Activated CD8-positive, alpha-beta T cell treated with anti-CD3 and anti-CD28 coated beads, Interleukin-2, amount 10 ng/mL, durations not matched to agents 7 days and 5 days (primary cell): Measurements from ENCODE around the gene DOK1. TPM values are rescaled to one million over a fixed set of nuclear protein-coding genes. Genes with fewer than 3 reads are reported as not detected.
A peak's percentile ranks its signal among the peaks of the same experiment; 100 is the strongest.

Experiments
- ATAC-seq: fragments of 150-1000 bp; cut with Tn5 transposase; one replicate; pipeline ENCODE4 v1.10.0; 2021; ENCODE audit warnings: moderate library complexity
- CTCF ChIA-PET: fragments of 350-600 bp; sonication (Branson Sonifier 250); formaldehyde crosslinking; loops from one replicate; lab custom pipeline; 2021; ENCODE audit warnings: antibody characterized with exemption; lab: Charles Lee
- POLR2A ChIA-PET: fragments of 350-600 bp; sonication (Branson Sonifier 250); formaldehyde crosslinking; loops from one replicate; lab custom pipeline; 2021; ENCODE audit warnings: antibody characterized with exemption; lab: Charles Lee
- DNase-seq: peaks from one replicate; pipeline ENCODE4 v3.0.0-alpha.2; 2020
- H3K27ac Mint-ChIP-seq: one replicate; pipeline ENCODE4 v1.8.0; 2021; ENCODE audit warnings: mild to moderate bottlenecking, mixed read lengths
- H3K27me3 Mint-ChIP-seq: one replicate; pipeline ENCODE4 v1.8.0; 2021; ENCODE audit warnings: low read depth, mixed read lengths
- H3K36me3 Mint-ChIP-seq: one replicate; pipeline ENCODE4 v1.8.0; 2021; ENCODE audit warnings: low read depth, mixed read lengths
- H3K4me1 Mint-ChIP-seq: one replicate; pipeline ENCODE4 v1.8.0; 2021; ENCODE audit warnings: low read depth, mixed read lengths
- H3K4me3 Mint-ChIP-seq: one replicate; pipeline ENCODE4 v1.8.0; 2021; ENCODE audit warnings: mild to moderate bottlenecking, mixed read lengths
- H3K9me3 Mint-ChIP-seq: one replicate; pipeline ENCODE4 v1.8.0; 2022; ENCODE audit warnings: mixed read lengths; ENCODE audit not compliant: insufficient read depth
- total RNA-seq, 2 experiments: library from RNA; stranded (reverse); gene quantifications; one replicate each; pipeline ENCODE4 v1.2.3, GENCODE V29; 2021

DOK1 gene
- total RNA-seq, result 10 to 100 TPM; 32.4 to 35.9 TPM

- CTCF ChIA-PET, result interaction anchor here (0.9 to 1.3 kb wide), 4 partner anchors 10 to 71 kb away, joined by 3 to 4 read pairs (median 3); partner anchors contain the start of genes CCDC142 and TTC31
- peak within 1 kb of the TSS; percentile 95 for H3K4me3 Mint-ChIP-seq
- peak; percentile 82 for ATAC-seq
- no peaks in the 10 kb centered on the region for H3K9me3 Mint-ChIP-seq
- H3K27me3 Mint-ChIP-seq, result peaks cover 21% of the 10 kb centered on the region
- POLR2A ChIA-PET, result interaction anchor here (0.7 to 1.5 kb wide), 6 partner anchors 20 to 96 kb away, joined by 3 to 4 read pairs (median 4); partner anchors contain the start of genes MRPL53 and WBP1
- H3K4me1 Mint-ChIP-seq, result peaks cover 38% of the 10 kb centered on the region
- H3K36me3 Mint-ChIP-seq, result peaks cover 23% of the 10 kb centered on the region
- peak within 1 kb of the TSS; percentile 93 for H3K27ac Mint-ChIP-seq
- peak; percentile 87 for DNase-seq
These were observed at the start of gene DOK1, which contains the start of gene LOXL3 for GRCh38 chr2:74553892-74554819. DOK1 (plus strand) TSS chr2:74554720; CDS start chr2:74554755, 35 bp downstream. LOXL3 (minus strand) TSS chr2:74553942; CDS start chr2:74552634, 1,308 bp downstream.

DNA sequence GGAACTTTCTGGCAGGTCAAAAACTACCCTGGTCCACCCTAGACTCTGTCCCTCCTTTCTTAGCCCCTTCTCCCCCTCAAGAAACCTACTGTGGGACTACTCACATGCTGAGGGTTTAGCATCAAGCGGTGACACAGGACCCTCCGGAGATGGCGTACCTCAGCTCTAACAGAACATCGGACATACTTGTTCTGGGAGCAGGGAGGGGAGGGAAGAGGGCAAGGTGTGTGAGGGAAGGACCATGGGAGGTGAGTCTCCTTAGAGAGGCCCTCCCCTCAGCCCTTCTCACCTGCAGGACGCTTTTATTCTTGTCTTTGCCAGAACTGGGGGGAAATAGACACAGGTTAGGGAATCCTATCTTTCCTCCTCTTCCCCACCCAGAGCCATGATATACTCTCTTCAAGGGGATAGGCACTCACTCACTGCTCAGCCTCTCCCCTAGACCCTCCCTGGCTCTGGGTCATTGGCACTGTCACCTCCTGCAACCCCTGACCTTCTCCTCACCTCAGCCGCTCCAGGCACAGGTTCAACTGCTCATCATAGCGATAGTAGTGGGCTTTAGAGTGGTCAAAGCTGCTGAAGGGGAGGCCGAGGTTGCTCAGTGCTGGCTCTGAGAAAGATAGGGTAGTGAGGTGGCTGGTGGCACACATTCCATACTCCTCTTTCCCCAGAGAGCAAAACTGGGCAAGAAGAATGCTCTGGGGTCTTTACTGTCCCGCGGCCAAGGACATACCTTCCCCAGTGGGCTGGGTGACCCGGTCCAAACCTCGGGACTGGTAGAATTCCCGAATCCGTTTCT is 48.9 kb upstream of the DOK1 start:
- Mint-ChIP-seq H3K27me3 (peaks cover 35% of the 10 kb centered on the region), H3K4me3 (no peak overlapping the region), H3K4me1 (peaks cover 63% of the 10 kb centered on the region), H3K9me3 (no peaks in the 10 kb centered on the region), H3K36me3 (peaks cover 43% of the 10 kb centered on the region), H3K27ac (no peak overlapping the region)
- no peak for ATAC-seq
- ChIA-PET POLR2A (interaction anchor here (1.1 to 3.3 kb wide), 3 partner anchors 10 to 24 kb away, joined by 3 to 17 read pairs (median 6); partner anchors contain the start of genes AUP1, HTRA2 and TLX2), CTCF (interaction anchor here (2.4 to 5.1 kb wide), 3 partner anchors 27 to 81 kb away, joined by 21 to 43 read pairs (median 23); no protein-coding TSS in a partner anchor)
- DNase-seq, result no peak

DNA sequence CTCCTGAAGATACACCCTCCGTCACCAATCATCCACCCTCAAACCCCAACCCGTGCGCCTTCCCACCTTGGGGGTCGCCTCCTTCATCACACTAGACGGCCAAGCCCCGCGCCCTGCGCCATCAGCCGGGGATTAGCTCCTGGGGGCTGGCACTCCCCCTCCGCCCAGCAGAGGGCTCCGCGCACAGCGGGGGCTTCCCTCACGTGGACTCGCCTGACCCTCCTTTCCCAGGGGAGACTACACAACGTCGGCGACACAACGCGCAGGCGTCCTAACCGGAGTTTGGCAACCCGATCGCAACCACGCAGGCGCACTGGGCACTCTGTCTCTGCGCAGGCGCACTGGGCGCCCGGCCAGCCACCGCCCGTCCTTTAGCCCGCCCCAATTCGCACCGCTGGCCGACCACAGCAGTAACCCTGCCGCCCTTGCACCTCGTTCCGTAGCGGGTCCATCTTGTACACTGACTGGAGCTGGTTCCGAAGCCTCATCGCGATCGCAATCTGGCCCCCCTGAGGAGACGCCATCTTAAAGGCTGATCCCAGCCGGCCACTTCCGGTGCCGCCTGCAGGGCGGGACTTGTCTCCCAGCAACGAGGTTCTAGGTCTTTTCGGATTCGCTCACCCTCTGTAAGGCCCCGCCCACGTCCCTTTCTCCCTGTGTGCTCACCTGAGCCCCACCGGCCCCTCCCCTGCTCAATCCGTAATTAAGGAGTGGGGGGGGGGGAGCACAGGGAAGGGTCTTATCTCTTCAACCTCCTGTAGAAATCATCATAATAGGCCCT is 47.2 kb upstream of the DOK1 start, which contains the start of gene PCGF1:
PCGF1 (minus strand) TSS at position 551 of the 781 bp plus-strand sequence; CDS start at position 524, 27 bp downstream.
- peaks cover 35% of the 10 kb centered on the region for H3K27me3 Mint-ChIP-seq
- peaks cover 41% of the 10 kb centered on the region for H3K36me3 Mint-ChIP-seq
- CTCF ChIA-PET, result interaction anchor here (0.7 to 5.1 kb wide), 11 partner anchors 9 to 80 kb away, joined by 3 to 43 read pairs (median 4); partner anchors contain the start of genes AUP1 and HTRA2
- no peaks in the 10 kb centered on the region for H3K9me3 Mint-ChIP-seq
- H3K4me3 Mint-ChIP-seq, result peak within 1 kb of the TSS; percentile 100
- POLR2A ChIA-PET, result interaction anchor here (0.9 to 3.3 kb wide), 7 partner anchors 8 to 82 kb away, joined by 3 to 17 read pairs (median 4); partner anchors contain the start of genes AUP1, HTRA2, TLX2 and WBP1
- peak; percentile 90 for ATAC-seq
- H3K27ac Mint-ChIP-seq, result peak within 1 kb of the TSS; percentile 100
- H3K4me1 Mint-ChIP-seq, result peaks cover 55% of the 10 kb centered on the region
- peak; percentile 99 for DNase-seq

- CTCF ChIA-PET, result interaction anchor here (0.8 to 5.1 kb wide), 9 partner anchors 9 to 79 kb away, joined by 3 to 43 read pairs (median 5); partner anchors contain the start of genes AUP1 and HTRA2
- peak overlapping the region; percentile 100 for H3K4me3 Mint-ChIP-seq
- no peak for DNase-seq
These were observed 46.5 kb upstream of the DOK1 start for GRCh38 chr2:74507926-74508520.

GRCh38 chr2:74510272-74510671 is 44.2 kb upstream of the DOK1 start:
- no peak overlapping the region for H3K27ac Mint-ChIP-seq
- no peak overlapping the region for H3K4me3 Mint-ChIP-seq
- CTCF ChIA-PET, result interaction anchor here (1.2 to 5.1 kb wide), 5 partner anchors 12 to 77 kb away, joined by 4 to 43 read pairs (median 4); partner anchors contain the start of genes AUP1, CCDC142, HTRA2 and TTC31
- peaks cover 43% of the 10 kb centered on the region for H3K4me1 Mint-ChIP-seq
- no peaks in the 10 kb centered on the region for H3K9me3 Mint-ChIP-seq
- no peak for ATAC-seq
- no peak for DNase-seq
- peaks cover 48% of the 10 kb centered on the region for H3K27me3 Mint-ChIP-seq
- peaks cover 23% of the 10 kb centered on the region for H3K36me3 Mint-ChIP-seq
- POLR2A ChIA-PET, result interaction anchor here (1.2 to 1.5 kb wide), 4 partner anchors 9 to 29 kb away, joined by 3 to 6 read pairs (median 4); partner anchors contain the start of genes AUP1, HTRA2 and LBX2

More at GRCh38 chr2:74507926-74508520, 46.5 kb upstream of the DOK1 start:
- peak overlapping the region; percentile 100 for H3K27ac Mint-ChIP-seq
- ATAC-seq, result no peak
- H3K27me3 Mint-ChIP-seq, result peaks cover 36% of the 10 kb centered on the region
- POLR2A ChIA-PET, result interaction anchor here (1.1 to 3.3 kb wide), 4 partner anchors 18 to 77 kb away, joined by 3 to 17 read pairs (median 4); partner anchors contain the start of genes AUP1, DQX1 and HTRA2
- peaks cover 52% of the 10 kb centered on the region for H3K4me1 Mint-ChIP-seq
- H3K9me3 Mint-ChIP-seq, result no peaks in the 10 kb centered on the region
- H3K36me3 Mint-ChIP-seq, result peaks cover 38% of the 10 kb centered on the region

GRCh38 chr2:74511104-74511989 is 43.2 kb upstream of the DOK1 start:
- POLR2A ChIA-PET, result interaction anchor here (1.5 kb wide), 1 partner anchor 18 kb away, joined by 6 read pairs; the partner anchor contains the start of genes AUP1 and HTRA2
- DNase-seq (no peak), ATAC-seq (no peak)
- no peak overlapping the region for H3K27ac Mint-ChIP-seq
- H3K4me3 Mint-ChIP-seq, result no peak overlapping the region
- no peaks in the 10 kb centered on the region for H3K9me3 Mint-ChIP-seq
- peaks cover 55% of the 10 kb centered on the region for H3K27me3 Mint-ChIP-seq
- peaks cover 40% of the 10 kb centered on the region for H3K4me1 Mint-ChIP-seq
- CTCF ChIA-PET, result interaction anchor here (1.2 to 5.1 kb wide), 4 partner anchors 11 to 77 kb away, joined by 4 to 43 read pairs (median 4); no protein-coding TSS in a partner anchor
- peaks cover 17% of the 10 kb centered on the region for H3K36me3 Mint-ChIP-seq

- H3K27ac Mint-ChIP-seq, result no peak overlapping the region
- no peak overlapping the region for H3K4me3 Mint-ChIP-seq
- H3K36me3 Mint-ChIP-seq, result peaks cover 6% of the 10 kb centered on the region
- no peaks in the 10 kb centered on the region for H3K9me3 Mint-ChIP-seq
- H3K27me3 Mint-ChIP-seq, result peaks cover 69% of the 10 kb centered on the region
- CTCF ChIA-PET, result interaction anchor here (0.7 to 1.7 kb wide), 4 partner anchors 10 to 75 kb away, joined by 3 to 5 read pairs (median 4); no protein-coding TSS in a partner anchor
- DNase-seq (no peak), ATAC-seq (no peak)
- H3K4me1 Mint-ChIP-seq, result peaks cover 35% of the 10 kb centered on the region
- POLR2A ChIA-PET, result interaction anchor here (1.0 to 1.7 kb wide), 2 partner anchors 17 to 32 kb away, joined by 4 read pairs; partner anchors contain the start of genes AUP1 and HTRA2
These were observed 41.5 kb upstream of the DOK1 start for GRCh38 chr2:74512744-74513604.

DNA sequence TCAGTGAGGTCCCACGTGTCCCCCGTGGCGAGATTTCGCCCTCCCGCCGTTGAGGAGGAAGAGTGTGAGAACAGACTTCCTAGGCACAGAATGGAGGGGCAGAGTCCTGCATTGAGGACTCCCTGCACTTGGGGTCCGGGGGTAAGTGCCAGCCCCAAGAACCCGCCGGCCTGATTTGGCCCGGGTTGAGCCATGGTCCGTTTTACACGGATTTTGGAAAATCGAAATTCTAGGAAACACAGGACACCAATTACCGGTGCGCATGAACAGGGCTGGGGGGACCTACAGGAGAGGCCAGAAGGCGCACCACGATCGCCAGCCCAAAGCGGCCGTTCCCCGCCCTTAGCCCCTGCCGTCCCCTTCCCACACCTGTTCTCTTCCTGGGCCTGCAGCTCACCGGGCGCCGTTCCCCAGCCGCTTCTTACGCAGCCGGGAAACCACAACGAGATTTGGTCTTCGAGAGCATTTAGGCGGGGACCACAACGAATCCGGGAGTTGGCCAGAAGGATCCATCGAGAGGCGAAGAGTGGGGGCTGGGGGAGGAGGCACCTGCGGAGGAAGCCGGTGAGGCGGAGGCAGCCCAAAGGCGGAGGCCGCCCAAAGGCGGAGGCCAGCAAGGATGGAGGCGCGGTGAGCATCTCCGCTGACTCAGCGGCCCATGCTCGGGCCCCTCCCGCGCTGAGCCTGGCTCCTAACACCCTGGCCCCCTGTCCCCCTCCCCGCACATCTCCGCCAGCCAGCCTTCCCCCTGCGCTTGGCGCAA is 40.7 kb upstream of the DOK1 start:
- Mint-ChIP-seq H3K27me3 (peaks cover 71% of the 10 kb centered on the region), H3K9me3 (no peaks in the 10 kb centered on the region), H3K36me3 (peaks cover 6% of the 10 kb centered on the region), H3K4me1 (peaks cover 28% of the 10 kb centered on the region), H3K4me3 (peak overlapping the region; percentile 46), H3K27ac (no peak overlapping the region)
- ChIA-PET CTCF (interaction anchor here (1.7 kb wide), 1 partner anchor 10 kb away, joined by 5 read pairs; no protein-coding TSS in a partner anchor), POLR2A (interaction anchor here (1.0 to 2.1 kb wide), 3 partner anchors 7 to 66 kb away, joined by 3 to 6 read pairs (median 4); partner anchors contain the start of genes AUP1, HTRA2 and PCGF1)
- DNase-seq, result peak; percentile 38
- ATAC-seq, result peak; percentile 16
